HL-60 (cell line): Measurements from ENCODE around the gene RAB11FIP2.

Source experiments
- DNase-seq, 2 experiments: peaks; one replicate each; pipeline ENCODE4 v3.0.0-alpha.2; 2010 to 2020; ENCODE audit warnings: low read depth in 1 of 2, low spot score in 1 of 2
- H3K27ac ChIP-seq: fragments of 250-450 bp; sonication (Bioruptor Pico); replicated peaks from 2 replicates; pipeline ENCODE4 v1.5.1; 2020; ENCODE audit warnings: mild to moderate bottlenecking, moderate library complexity
- H3K27me3 ChIP-seq: fragments of 250-450 bp; sonication (Bioruptor Pico); 2 replicates; pipeline ENCODE4 v1.5.1; 2021; ENCODE audit warnings: mild to moderate bottlenecking, moderate library complexity; ENCODE audit not compliant: insufficient read depth, poor library complexity, severe bottlenecking
- H3K4me3 ChIP-seq: replicated peaks from 2 replicates; pipeline ENCODE4 v1.5.1; 2011; ENCODE audit warnings: mild to moderate bottlenecking, control low read depth, low read length; ENCODE audit not compliant: insufficient read depth
- CTCF ChIP-seq: IDR thresholded peaks from one replicate; pipeline ENCODE4 v1.5.1; 2011; ENCODE audit warnings: low read length, control low read depth, inconsistent platforms; ENCODE audit not compliant: insufficient read depth
- GABPA ChIP-seq: IDR thresholded peaks from 2 replicates; pipeline ENCODE4 v1.6.1; 2012; ENCODE audit warnings: low read depth
- POLR2AphosphoS5 ChIP-seq: IDR thresholded peaks from 2 replicates; pipeline ENCODE4 v1.6.1; 2012; ENCODE audit warnings: low read depth
- REST ChIP-seq: IDR thresholded peaks from 2 replicates; pipeline ENCODE4 v1.6.1; 2012; ENCODE audit warnings: low read depth; ENCODE audit not compliant: insufficient replicate concordance
- SPI1 ChIP-seq: IDR thresholded peaks from 2 replicates; pipeline ENCODE4 v1.6.1; 2012; ENCODE audit warnings: low read depth, mild to moderate bottlenecking, borderline replicate concordance

The RAB11FIP2 gene

GRCh38 chr10:118028619-118029018, 18.1 kb downstream of the RAB11FIP2 start:
- Histone ChIP-seq H3K4me3 (no peak overlapping the region), H3K27ac (no peak overlapping the region), H3K27me3 (no peaks in the 10 kb centered on the region)
- TF ChIP-seq GABPA, result no peak
- no peak for TF ChIP-seq REST
- TF ChIP-seq CTCF, result no peak
- DNase-seq, result no peak

- Histone ChIP-seq H3K27ac (no peak overlapping the region), H3K27me3 (no peaks in the 10 kb centered on the region), H3K4me3 (no peak overlapping the region)
- no peak for DNase-seq
- TF ChIP-seq SPI1, result no peak
- TF ChIP-seq CTCF, result no peak
- no peak for TF ChIP-seq POLR2AphosphoS5
- TF ChIP-seq REST, result no peak
- TF ChIP-seq GABPA, result no peak
These were observed 19.3 kb downstream of the RAB11FIP2 start for GRCh38 chr10:118027397-118027796.

GRCh38 chr10:118026936-118027335, 19.8 kb downstream of the RAB11FIP2 start:
- TF ChIP-seq CTCF (no peak), GABPA (no peak), REST (no peak), POLR2AphosphoS5 (no peak), SPI1 (no peak)
- DNase-seq, result no peak

More at GRCh38 chr10:118026936-118027335, 19.8 kb downstream of the RAB11FIP2 start:
- Histone ChIP-seq H3K4me3 (no peak overlapping the region), H3K27ac (no peak overlapping the region), H3K27me3 (no peaks in the 10 kb centered on the region)
